ENCODE results near the gene NRXN3.

DNA sequence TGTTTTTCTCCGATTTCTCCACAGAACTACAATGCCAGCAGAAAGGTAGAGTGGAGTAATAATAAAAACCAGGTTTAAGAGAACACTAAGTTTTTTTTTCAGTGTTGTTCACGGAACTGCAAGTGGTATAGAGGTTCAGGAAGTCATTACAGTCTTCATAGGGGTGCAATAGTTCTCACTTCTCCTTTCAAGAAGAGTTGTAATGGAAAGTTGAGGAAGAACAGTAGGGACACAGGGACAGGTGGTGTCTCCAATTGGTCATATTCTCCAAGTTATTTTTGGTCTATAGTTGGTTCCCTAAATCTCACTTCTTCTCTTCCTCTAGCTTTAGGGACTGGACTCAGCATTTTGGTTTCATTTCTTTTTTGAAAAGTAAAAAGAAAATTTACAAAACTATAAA lies 894.0 kb downstream of the NRXN3 start:
- TF ChIP-seq, protein P1, sequence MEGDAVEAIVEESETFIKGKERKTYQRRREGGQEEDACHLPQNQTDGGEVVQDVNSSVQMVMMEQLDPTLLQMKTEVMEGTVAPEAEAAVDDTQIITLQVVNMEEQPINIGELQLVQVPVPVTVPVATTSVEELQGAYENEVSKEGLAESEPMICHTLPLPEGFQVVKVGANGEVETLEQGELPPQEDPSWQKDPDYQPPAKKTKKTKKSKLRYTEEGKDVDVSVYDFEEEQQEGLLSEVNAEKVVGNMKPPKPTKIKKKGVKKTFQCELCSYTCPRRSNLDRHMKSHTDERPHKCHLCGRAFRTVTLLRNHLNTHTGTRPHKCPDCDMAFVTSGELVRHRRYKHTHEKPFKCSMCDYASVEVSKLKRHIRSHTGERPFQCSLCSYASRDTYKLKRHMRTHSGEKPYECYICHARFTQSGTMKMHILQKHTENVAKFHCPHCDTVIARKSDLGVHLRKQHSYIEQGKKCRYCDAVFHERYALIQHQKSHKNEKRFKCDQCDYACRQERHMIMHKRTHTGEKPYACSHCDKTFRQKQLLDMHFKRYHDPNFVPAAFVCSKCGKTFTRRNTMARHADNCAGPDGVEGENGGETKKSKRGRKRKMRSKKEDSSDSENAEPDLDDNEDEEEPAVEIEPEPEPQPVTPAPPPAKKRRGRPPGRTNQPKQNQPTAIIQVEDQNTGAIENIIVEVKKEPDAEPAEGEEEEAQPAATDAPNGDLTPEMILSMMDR (CRISPR knock-in tag; IDR thresholded peaks at IDR 0.05) = no peak
- TF ChIP-seq, protein P2, sequence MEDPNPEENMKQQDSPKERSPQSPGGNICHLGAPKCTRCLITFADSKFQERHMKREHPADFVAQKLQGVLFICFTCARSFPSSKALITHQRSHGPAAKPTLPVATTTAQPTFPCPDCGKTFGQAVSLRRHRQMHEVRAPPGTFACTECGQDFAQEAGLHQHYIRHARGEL (CRISPR knock-in tag; IDR thresholded peaks at IDR 0.05) = no peak
- TF ChIP-seq MYC (CRISPR knock-in tag; IDR thresholded peaks at IDR 0.05; ENCODE audit: borderline replicate concordance) = no peak
- TF ChIP-seq ZFAT (CRISPR knock-in tag; conservative IDR thresholded peaks at IDR 0.05) = no peak
- no peak for TF ChIP-seq SMC3 (IDR thresholded peaks at IDR 0.05; ENCODE audit: low read length)
- TF ChIP-seq KLF16 (CRISPR knock-in tag; IDR thresholded peaks at IDR 0.05) = no peak
- TF ChIP-seq, protein P3, sequence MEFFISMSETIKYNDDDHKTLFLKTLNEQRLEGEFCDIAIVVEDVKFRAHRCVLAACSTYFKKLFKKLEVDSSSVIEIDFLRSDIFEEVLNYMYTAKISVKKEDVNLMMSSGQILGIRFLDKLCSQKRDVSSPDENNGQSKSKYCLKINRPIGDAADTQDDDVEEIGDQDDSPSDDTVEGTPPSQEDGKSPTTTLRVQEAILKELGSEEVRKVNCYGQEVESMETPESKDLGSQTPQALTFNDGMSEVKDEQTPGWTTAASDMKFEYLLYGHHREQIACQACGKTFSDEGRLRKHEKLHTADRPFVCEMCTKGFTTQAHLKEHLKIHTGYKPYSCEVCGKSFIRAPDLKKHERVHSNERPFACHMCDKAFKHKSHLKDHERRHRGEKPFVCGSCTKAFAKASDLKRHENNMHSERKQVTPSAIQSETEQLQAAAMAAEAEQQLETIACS (CRISPR knock-in tag; IDR thresholded peaks at IDR 0.05) = no peak
- no peak for TF ChIP-seq SIN3B (IDR thresholded peaks at IDR 0.05; ENCODE audit: low read length)
- TF ChIP-seq, protein P4, sequence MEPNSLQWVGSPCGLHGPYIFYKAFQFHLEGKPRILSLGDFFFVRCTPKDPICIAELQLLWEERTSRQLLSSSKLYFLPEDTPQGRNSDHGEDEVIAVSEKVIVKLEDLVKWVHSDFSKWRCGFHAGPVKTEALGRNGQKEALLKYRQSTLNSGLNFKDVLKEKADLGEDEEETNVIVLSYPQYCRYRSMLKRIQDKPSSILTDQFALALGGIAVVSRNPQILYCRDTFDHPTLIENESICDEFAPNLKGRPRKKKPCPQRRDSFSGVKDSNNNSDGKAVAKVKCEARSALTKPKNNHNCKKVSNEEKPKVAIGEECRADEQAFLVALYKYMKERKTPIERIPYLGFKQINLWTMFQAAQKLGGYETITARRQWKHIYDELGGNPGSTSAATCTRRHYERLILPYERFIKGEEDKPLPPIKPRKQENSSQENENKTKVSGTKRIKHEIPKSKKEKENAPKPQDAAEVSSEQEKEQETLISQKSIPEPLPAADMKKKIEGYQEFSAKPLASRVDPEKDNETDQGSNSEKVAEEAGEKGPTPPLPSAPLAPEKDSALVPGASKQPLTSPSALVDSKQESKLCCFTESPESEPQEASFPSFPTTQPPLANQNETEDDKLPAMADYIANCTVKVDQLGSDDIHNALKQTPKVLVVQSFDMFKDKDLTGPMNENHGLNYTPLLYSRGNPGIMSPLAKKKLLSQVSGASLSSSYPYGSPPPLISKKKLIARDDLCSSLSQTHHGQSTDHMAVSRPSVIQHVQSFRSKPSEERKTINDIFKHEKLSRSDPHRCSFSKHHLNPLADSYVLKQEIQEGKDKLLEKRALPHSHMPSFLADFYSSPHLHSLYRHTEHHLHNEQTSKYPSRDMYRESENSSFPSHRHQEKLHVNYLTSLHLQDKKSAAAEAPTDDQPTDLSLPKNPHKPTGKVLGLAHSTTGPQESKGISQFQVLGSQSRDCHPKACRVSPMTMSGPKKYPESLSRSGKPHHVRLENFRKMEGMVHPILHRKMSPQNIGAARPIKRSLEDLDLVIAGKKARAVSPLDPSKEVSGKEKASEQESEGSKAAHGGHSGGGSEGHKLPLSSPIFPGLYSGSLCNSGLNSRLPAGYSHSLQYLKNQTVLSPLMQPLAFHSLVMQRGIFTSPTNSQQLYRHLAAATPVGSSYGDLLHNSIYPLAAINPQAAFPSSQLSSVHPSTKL (CRISPR knock-in tag; IDR thresholded peaks at IDR 0.05) = no peak
- TF ChIP-seq TCF12 (IDR thresholded peaks at IDR 0.05) = no peak
- TF ChIP-seq TCF12 (CRISPR knock-in tag; IDR thresholded peaks at IDR 0.05) = no peak
- TF ChIP-seq, protein P5, sequence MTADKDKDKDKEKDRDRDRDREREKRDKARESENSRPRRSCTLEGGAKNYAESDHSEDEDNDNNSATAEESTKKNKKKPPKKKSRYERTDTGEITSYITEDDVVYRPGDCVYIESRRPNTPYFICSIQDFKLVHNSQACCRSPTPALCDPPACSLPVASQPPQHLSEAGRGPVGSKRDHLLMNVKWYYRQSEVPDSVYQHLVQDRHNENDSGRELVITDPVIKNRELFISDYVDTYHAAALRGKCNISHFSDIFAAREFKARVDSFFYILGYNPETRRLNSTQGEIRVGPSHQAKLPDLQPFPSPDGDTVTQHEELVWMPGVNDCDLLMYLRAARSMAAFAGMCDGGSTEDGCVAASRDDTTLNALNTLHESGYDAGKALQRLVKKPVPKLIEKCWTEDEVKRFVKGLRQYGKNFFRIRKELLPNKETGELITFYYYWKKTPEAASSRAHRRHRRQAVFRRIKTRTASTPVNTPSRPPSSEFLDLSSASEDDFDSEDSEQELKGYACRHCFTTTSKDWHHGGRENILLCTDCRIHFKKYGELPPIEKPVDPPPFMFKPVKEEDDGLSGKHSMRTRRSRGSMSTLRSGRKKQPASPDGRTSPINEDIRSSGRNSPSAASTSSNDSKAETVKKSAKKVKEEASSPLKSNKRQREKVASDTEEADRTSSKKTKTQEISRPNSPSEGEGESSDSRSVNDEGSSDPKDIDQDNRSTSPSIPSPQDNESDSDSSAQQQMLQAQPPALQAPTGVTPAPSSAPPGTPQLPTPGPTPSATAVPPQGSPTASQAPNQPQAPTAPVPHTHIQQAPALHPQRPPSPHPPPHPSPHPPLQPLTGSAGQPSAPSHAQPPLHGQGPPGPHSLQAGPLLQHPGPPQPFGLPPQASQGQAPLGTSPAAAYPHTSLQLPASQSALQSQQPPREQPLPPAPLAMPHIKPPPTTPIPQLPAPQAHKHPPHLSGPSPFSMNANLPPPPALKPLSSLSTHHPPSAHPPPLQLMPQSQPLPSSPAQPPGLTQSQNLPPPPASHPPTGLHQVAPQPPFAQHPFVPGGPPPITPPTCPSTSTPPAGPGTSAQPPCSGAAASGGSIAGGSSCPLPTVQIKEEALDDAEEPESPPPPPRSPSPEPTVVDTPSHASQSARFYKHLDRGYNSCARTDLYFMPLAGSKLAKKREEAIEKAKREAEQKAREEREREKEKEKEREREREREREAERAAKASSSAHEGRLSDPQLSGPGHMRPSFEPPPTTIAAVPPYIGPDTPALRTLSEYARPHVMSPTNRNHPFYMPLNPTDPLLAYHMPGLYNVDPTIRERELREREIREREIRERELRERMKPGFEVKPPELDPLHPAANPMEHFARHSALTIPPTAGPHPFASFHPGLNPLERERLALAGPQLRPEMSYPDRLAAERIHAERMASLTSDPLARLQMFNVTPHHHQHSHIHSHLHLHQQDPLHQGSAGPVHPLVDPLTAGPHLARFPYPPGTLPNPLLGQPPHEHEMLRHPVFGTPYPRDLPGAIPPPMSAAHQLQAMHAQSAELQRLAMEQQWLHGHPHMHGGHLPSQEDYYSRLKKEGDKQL (CRISPR knock-in tag; IDR thresholded peaks at IDR 0.05; ENCODE audit: low read depth) = no peak
- TF ChIP-seq MAFF (IDR thresholded peaks at IDR 0.05; ENCODE audit: low read depth, low read length) = no peak

Measured in HepG2 (cell line).